H1 (cell line): ENCODE results near the gene SLC30A3. TPM values are rescaled to one million over a fixed set of nuclear protein-coding genes. Genes with fewer than 3 reads are reported as not detected.

ENCODE experiments used
- CTCF ChIA-PET: fragments of 300-600 bp; sonication (Branson Sonifier 250); formaldehyde crosslinking; loops from one replicate; lab custom pipeline; 2021; ENCODE audit not compliant: partially characterized antibody; lab: Charles Lee
- POLR2A ChIA-PET: fragments of 300-600 bp; sonication (Branson Sonifier 250); formaldehyde crosslinking; loops from one replicate; lab custom pipeline; 2021; ENCODE audit warnings: inconsistent platforms; ENCODE audit not compliant: partially characterized antibody; lab: Charles Lee
- DNase-seq, 2 experiments: peaks; one replicate each; pipeline versions ENCODE4 v3.0.0 to v3.0.0-alpha.2; 2010 to 2022; ENCODE audit warnings: low spot score in 2 of 2, low read depth in 1 of 2, mixed read lengths in 1 of 2
- FAIRE-seq: peaks from 2 replicates; lab custom pipeline; 2011; peaks lifted over from hg19 to GRCh38; lab: Jason Lieb, UNC
- H2AFZ ChIP-seq: 2 replicates; pipeline ENCODE4 v1.8.1; 2012; ENCODE audit warnings: low read length, inconsistent platforms
- H2AK5ac ChIP-seq: 2 replicates; pipeline ENCODE4 v1.6.1; 2013; ENCODE audit warnings: low read depth, low read length
- H2BK120ac ChIP-seq: replicated peaks from 2 replicates; pipeline ENCODE3; 2013; ENCODE audit warnings: low read depth, low read length, inconsistent platforms
- H2BK12ac ChIP-seq: 2 replicates; pipeline ENCODE4 v1.6.1; 2013; ENCODE audit warnings: low read depth, low read length
- H2BK15ac ChIP-seq: 2 replicates; pipeline ENCODE4 v1.6.1; 2013; ENCODE audit warnings: low read length
- H2BK20ac ChIP-seq: 2 replicates; pipeline ENCODE4 v1.6.1; 2013; ENCODE audit warnings: low read length
- H2BK5ac ChIP-seq: 2 replicates; pipeline ENCODE4 v1.6.1; 2013; ENCODE audit warnings: low read depth, low read length
- H3K14ac ChIP-seq: 2 replicates; pipeline ENCODE4 v1.6.1; 2013; ENCODE audit warnings: inconsistent platforms; ENCODE audit not compliant: insufficient read length
- H3K18ac ChIP-seq: 2 replicates; pipeline ENCODE4 v1.6.1; 2013; ENCODE audit warnings: low read length; ENCODE audit errors: extremely low read depth
- H3K23ac ChIP-seq: 2 replicates; pipeline ENCODE4 v1.6.1; 2013; ENCODE audit warnings: inconsistent platforms; ENCODE audit not compliant: insufficient read length
- H3K23me2 ChIP-seq: 2 replicates; pipeline ENCODE4 v1.6.1; 2013; ENCODE audit warnings: low read depth, low read length
- H3K27ac ChIP-seq: 2 replicates; pipeline ENCODE4 v1.6.1; 2011; ENCODE audit warnings: low read depth, low read length, inconsistent platforms
- H3K27me3 ChIP-seq, 4 experiments: replicated peaks in 1 of 4; 1 replicate in 1 of 4; 2 replicates in 3 of 4; pipeline versions ENCODE4 v1.6.1 to v1.8.1; 2011 to 2013; ENCODE audit warnings: low read length in 3 of 4, mild to moderate bottlenecking in 3 of 4, inconsistent platforms in 2 of 4, mixed read lengths in 2 of 4, moderate library complexity in 1 of 4; ENCODE audit not compliant: control insufficient read depth in 3 of 4, insufficient read depth in 3 of 4; ENCODE audit errors: extremely low read depth in 1 of 4
- H3K36me3 ChIP-seq, 4 experiments: 2 replicates each; pipeline versions ENCODE4 v1.6.1 to v1.8.1; 2011 to 2013; ENCODE audit warnings: mild to moderate bottlenecking in 4 of 4, low read length in 3 of 4, moderate library complexity in 2 of 4, control low read depth in 1 of 4, inconsistent platforms in 1 of 4; ENCODE audit not compliant: insufficient read depth in 4 of 4, control insufficient read depth in 2 of 4
- H3K4ac ChIP-seq: replicated peaks from 2 replicates; pipeline ENCODE3; 2013; ENCODE audit warnings: low read length, low read depth, mixed read lengths, inconsistent platforms; ENCODE audit not compliant: insufficient read length
- H3K4me1 ChIP-seq, 4 experiments: replicated peaks in 1 of 4; 1 replicate in 1 of 4; 2 replicates in 3 of 4; pipeline versions ENCODE4 v1.6.1 to v1.8.1; 2011 to 2013; ENCODE audit warnings: low read length in 3 of 4, inconsistent platforms in 2 of 4, mixed read lengths in 1 of 4; ENCODE audit not compliant: insufficient read depth in 4 of 4, control insufficient read depth in 3 of 4
- H3K4me2 ChIP-seq, 2 experiments: 2 replicates each; pipeline versions ENCODE4 v1.6.1 to v1.8.1; 2011 to 2013; ENCODE audit warnings: low read depth in 2 of 2, low read length in 2 of 2, control low read depth in 1 of 2, inconsistent platforms in 1 of 2, mild to moderate bottlenecking in 1 of 2; ENCODE audit not compliant: insufficient read depth in 1 of 2
- H3K4me3 ChIP-seq, 4 experiments: fragments of 200-600, 300-600 bp in 1 of 4; sonication (generic), shearing (Covaris generic), sonication (Bioruptor Twin) in 1 of 4; 2 replicates each; pipeline versions ENCODE4 v1.5.1 to v1.8.1; 2011 to 2016; ENCODE audit warnings: low read length in 4 of 4, low read depth in 3 of 4, control low read depth in 2 of 4, inconsistent platforms in 2 of 4, mild to moderate bottlenecking in 2 of 4, mixed read lengths in 1 of 4, moderate library complexity in 1 of 4; ENCODE audit not compliant: insufficient read depth in 2 of 4; ENCODE audit errors: extremely low read depth in 1 of 4
- H3K56ac ChIP-seq: replicated peaks from 2 replicates; pipeline ENCODE3; 2013; ENCODE audit warnings: low read depth, mild to moderate bottlenecking, mixed read lengths, low read length, inconsistent platforms; ENCODE audit not compliant: insufficient read length
- H3K79me1 ChIP-seq: 2 replicates; pipeline ENCODE4 v1.6.1; 2013; ENCODE audit warnings: low read depth, low read length, control low read depth
- H3K79me2 ChIP-seq, 2 experiments: 2 replicates each; pipeline versions ENCODE4 v1.6.1 to v1.8.1; 2012 to 2013; ENCODE audit warnings: low read length in 2 of 2, mild to moderate bottlenecking in 2 of 2, inconsistent platforms in 1 of 2; ENCODE audit not compliant: insufficient read depth in 2 of 2, control insufficient read depth in 1 of 2
- H3K9ac ChIP-seq, 4 experiments: replicated peaks in 1 of 4; 1 replicate in 1 of 4; 2 replicates in 3 of 4; pipeline versions ENCODE4 v1.6.1 to v1.8.1; 2011 to 2013; ENCODE audit warnings: low read depth in 3 of 4, low read length in 3 of 4, control low read depth in 2 of 4, mild to moderate bottlenecking in 2 of 4, moderate library complexity in 2 of 4, inconsistent platforms in 1 of 4; ENCODE audit errors: extremely low read depth in 1 of 4
- H3K9me3 ChIP-seq, 2 experiments: 2 replicates each; pipeline versions ENCODE4 v1.6.1 to v1.8.1; 2012 to 2013; ENCODE audit warnings: mild to moderate bottlenecking in 2 of 2, moderate library complexity in 2 of 2, control low read depth in 1 of 2, inconsistent platforms in 1 of 2, low read depth in 1 of 2, low read length in 1 of 2, mixed read lengths in 1 of 2; ENCODE audit not compliant: insufficient read depth in 2 of 2
- H4K20me1 ChIP-seq, 2 experiments: replicated peaks in 1 of 2; 2 replicates each; pipeline versions ENCODE3 to v1.8.1; 2011 to 2013; ENCODE audit warnings: inconsistent platforms in 2 of 2, low read length in 2 of 2, mild to moderate bottlenecking in 1 of 2; ENCODE audit not compliant: insufficient read depth in 2 of 2, control insufficient read depth in 1 of 2
- H4K5ac ChIP-seq: 2 replicates; pipeline ENCODE4 v1.6.1; 2013; ENCODE audit warnings: low read length, low read depth, mixed read lengths, inconsistent platforms; ENCODE audit not compliant: insufficient read length
- H4K8ac ChIP-seq: 2 replicates; pipeline ENCODE4 v1.8.0; 2013; ENCODE audit warnings: mild to moderate bottlenecking, moderate library complexity, low read length, inconsistent platforms; ENCODE audit not compliant: insufficient read depth; ENCODE audit errors: extremely low read depth
- H4K91ac ChIP-seq: replicated peaks from 2 replicates; pipeline ENCODE3; 2013; ENCODE audit warnings: low read length, mixed read lengths, inconsistent platforms; ENCODE audit not compliant: insufficient read length
- BRCA1 ChIP-seq: IDR thresholded peaks from 2 replicates; pipeline ENCODE4 v1.6.1; 2012; ENCODE audit warnings: low read depth, low read length, improper control_type of control experiment
- CBX8 ChIP-seq: fragments of 300-800, 300-1000 bp; sonication (generic); IDR thresholded peaks from 2 replicates; pipeline ENCODE4 v1.7.1; 2016; ENCODE audit warnings: low read depth, low read length, borderline replicate concordance
- CHD2 ChIP-seq: IDR thresholded peaks from 2 replicates; pipeline ENCODE4 v1.6.1; 2012; ENCODE audit warnings: low read length, improper control_type of control experiment
- EZH2 ChIP-seq: fragments of 200-600 bp; sonication (generic); IDR thresholded peaks from 2 replicates; pipeline ENCODE4 v1.7.1; 2012; ENCODE audit warnings: low read depth, mild to moderate bottlenecking, moderate library complexity, low read length, inconsistent platforms; ENCODE audit not compliant: severe bottlenecking
- GTF2F1 ChIP-seq: IDR thresholded peaks from 2 replicates; pipeline ENCODE4 v1.6.1; 2012; ENCODE audit warnings: low read depth, low read length, improper control_type of control experiment, borderline replicate concordance
- KDM1A ChIP-seq: fragments of 200-600, 300-600 bp; sonication (generic); IDR thresholded peaks from 2 replicates; pipeline ENCODE4 v1.7.1; 2016; ENCODE audit warnings: mild to moderate bottlenecking, low read length, borderline replicate concordance
- KDM4A ChIP-seq: IDR thresholded peaks from one replicate; pipeline ENCODE4 v1.7.1; 2012; ENCODE audit warnings: low read depth, mild to moderate bottlenecking, moderate library complexity, low read length, inconsistent platforms; ENCODE audit not compliant: severe bottlenecking
- NRF1 ChIP-seq: IDR thresholded peaks from 2 replicates; pipeline ENCODE4 v1.6.1; 2011; ENCODE audit warnings: mild to moderate bottlenecking, low read depth, low read length, improper control_type of control experiment
- SIX5 ChIP-seq: IDR thresholded peaks from 2 replicates; pipeline ENCODE4 v1.6.1; 2011; ENCODE audit warnings: mild to moderate bottlenecking, low read depth, low read length
- SRF ChIP-seq: IDR thresholded peaks from 2 replicates; pipeline ENCODE4 v1.6.1; 2011; ENCODE audit warnings: mild to moderate bottlenecking, low read depth, low read length, moderate library complexity
- SUZ12 ChIP-seq: fragments of 200-600 bp; sonication (generic); IDR thresholded peaks from 2 replicates; pipeline ENCODE4 v1.6.1; 2012; ENCODE audit warnings: mild to moderate bottlenecking, inconsistent platforms, low read length, moderate library complexity, mixed read lengths
- TAF1 ChIP-seq: IDR thresholded peaks from 2 replicates; pipeline ENCODE4 v1.6.1; 2011; ENCODE audit warnings: mild to moderate bottlenecking, low read depth, low read length
- TBP ChIP-seq: IDR thresholded peaks from 2 replicates; pipeline ENCODE4 v1.6.1; 2011; ENCODE audit warnings: low read depth, low read length, improper control_type of control experiment
- WGBS, 2 experiments: shearing (Covaris generic) in 1 of 2; methylation state at CpG; one replicate each; pipeline versions ENCODE4 v1.1.6 to v1.1.7; 2013 to 2015; ENCODE audit warnings: low lambda C conversion rate in 2 of 2, mixed read lengths in 2 of 2, inconsistent platforms in 1 of 2, low coverage in 1 of 2, missing lambda C conversion rate in 1 of 2; ENCODE audit not compliant: insufficient replicate concordance in 2 of 2, insufficient coverage in 1 of 2, insufficient read length in 1 of 2; ENCODE audit errors: extremely low coverage in 1 of 2, missing lambda C conversion rate in 1 of 2; 5-methylcytosine and 5-hydroxymethylcytosine counted together
- polyA plus RNA-seq, 7 experiments: library from polyadenylated mRNA; depleted of rRNA in 3 of 7; stranded (reverse) in 5 of 7; unstranded in 2 of 7; fragments of >200 nt in 5 of 7; fragments of 200-250 nt in 2 of 7; gene quantifications; 1 replicate in 5 of 7; 2 replicates in 1 of 7; 4 replicates in 1 of 7; pipeline versions ENCODE4 v1.2.1 to v1.2.3, GENCODE V29; 2011 to 2013; ENCODE audit warnings: missing spikeins in 2 of 7, mixed read lengths in 2 of 7
- total RNA-seq: library from RNA; stranded (reverse); fragmentation: NEBNext Ultra II Directional; extraction: Animal tissue kit (Norgen Biotek cat#: 25700); gene quantifications from 2 replicates; pipeline ENCODE4 v1.2.1, GENCODE V29; 2021

Gene SLC30A3
- total and polyA plus RNA-seq, 2 of the 8 experiments (the other 6 are each of a cell fraction or from before 2014, with no cell fraction given), result 15.2 to 30.7 TPM

DNA sequence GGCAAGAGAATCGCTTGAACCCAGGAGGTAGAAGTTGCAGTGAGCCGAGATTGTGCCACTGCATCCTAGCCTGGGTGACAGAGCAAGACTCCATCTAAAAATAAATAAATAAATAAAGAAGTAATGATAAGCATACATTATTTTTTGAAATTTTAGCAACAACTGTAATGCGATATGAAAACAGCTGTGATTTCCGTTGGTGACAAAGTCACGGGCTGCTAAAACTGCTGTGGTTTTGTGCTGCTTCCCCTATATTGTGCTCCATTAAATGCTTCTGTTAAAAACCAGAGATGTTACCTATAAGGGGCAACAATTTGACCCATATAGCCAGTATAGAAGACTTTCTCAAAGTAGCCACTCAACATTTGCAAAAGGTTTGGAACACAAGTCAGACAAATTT lies 27.7 kb upstream of the SLC30A3 start:
- no peaks in the 10 kb centered on the region for H3K36me3 ChIP-seq
- FAIRE-seq, result no peak
- H2AK5ac ChIP-seq, result no peak overlapping the region
- no peaks in the 10 kb centered on the region for H3K79me2 ChIP-seq
- H4K91ac ChIP-seq, result no peak overlapping the region
- no peak overlapping the region for H2BK12ac ChIP-seq
- H2BK20ac ChIP-seq, result no peak overlapping the region
- no peak overlapping the region for H3K18ac ChIP-seq
- H3K79me1 ChIP-seq, result no peaks in the 10 kb centered on the region
- TF ChIP-seq NRF1, result no peak
- no peak for TF ChIP-seq TBP
- TF ChIP-seq CBX8, result no peak
- no peak for TF ChIP-seq KDM1A
- TF ChIP-seq SIX5, result no peak
- TF ChIP-seq GTF2F1, result no peak
- TF ChIP-seq SUZ12, result no peak
- TF ChIP-seq SRF, result no peak
- no peak for TF ChIP-seq CHD2
- TF ChIP-seq TAF1, result no peak
- TF ChIP-seq EZH2, result no peak
- TF ChIP-seq BRCA1, result no peak
- TF ChIP-seq KDM4A, result no peak
- peaks cover 0 to 5% (median 3%) of the 10 kb centered on the region in 4 experiments; a peak in 3 of 7 replicates for H3K4me1 ChIP-seq
- no peak overlapping the region for H3K4ac ChIP-seq
- H3K14ac ChIP-seq, result no peak overlapping the region
- no peak for DNase-seq
- H2BK120ac ChIP-seq, result no peak overlapping the region
- H3K9ac ChIP-seq, result no peak overlapping the region
- no peak overlapping the region for H2BK5ac ChIP-seq
- ChIA-PET CTCF (interaction anchor here (1.2 to 20.2 kb wide), 7 partner anchors 10 to 52 kb away, joined by 3 to 413 read pairs (median 32); partner anchors contain the start of genes DNAJC5G, SLC30A3 and TRIM54), POLR2A (interaction anchor here (1.2 to 3.9 kb wide), 4 partner anchors 8 to 42 kb away, joined by 3 to 27 read pairs (median 10); partner anchors contain the start of genes SLC30A3 and TRIM54)
- no peaks in the 10 kb centered on the region for H3K9me3 ChIP-seq
- no peak overlapping the region for H3K27ac ChIP-seq
- H3K4me2 ChIP-seq, result no peak overlapping the region
- WGBS, 2 experiments, result 93% methylated on average over 5 of the region's 5 CpGs; no CpG with 5 or more reads in 1 of the 2 experiments
- H2BK15ac ChIP-seq, result no peak overlapping the region
- H4K5ac ChIP-seq, result no peak overlapping the region
- no peak overlapping the region for H4K8ac ChIP-seq
- no peak overlapping the region for H3K56ac ChIP-seq
- H4K20me1 ChIP-seq, result no peaks in the 10 kb centered on the region
- H3K27me3 ChIP-seq, result no peaks in the 10 kb centered on the region; a peak in 1 of 7 replicates
- no peak overlapping the region for H3K23ac ChIP-seq
- no peak overlapping the region for H2AFZ ChIP-seq
- H3K23me2 ChIP-seq, result no peaks in the 10 kb centered on the region
- no peak overlapping the region for H3K4me3 ChIP-seq
